HG03135 (cell line): Measurements from ENCODE around the gene MYRFL.

Experiments used
- ATAC-seq: cut with Tn5 transposase; IDR thresholded peaks from one replicate; pipeline ENCODE4 v1.9.1; 2021; ENCODE audit warnings: mild to moderate bottlenecking, moderate library complexity; ENCODE audit not compliant: unreplicated experiment

MYRFL gene

GRCh38 chr12:69896653-69897381, 71.8 kb downstream of the MYRFL start:
- ATAC-seq: no peak

GRCh38 chr12:69897744-69898143, 72.7 kb downstream of the MYRFL start:
- no peak for ATAC-seq

- no peak for ATAC-seq
Observed at GRCh38 chr12:69898236-69898635, 73.2 kb downstream of the MYRFL start.

- ATAC-seq: peak; percentile 61
Observed at GRCh38 chr12:69900720-69901131, 75.7 kb downstream of the MYRFL start.

- ATAC-seq: no peak
Observed at GRCh38 chr12:69901221-69901905, 76.3 kb downstream of the MYRFL start.

GRCh38 chr12:69903548-69903947, 78.5 kb downstream of the MYRFL start:
- ATAC-seq: no peak

GRCh38 chr12:69904777-69905176, 79.8 kb downstream of the MYRFL start:
- ATAC-seq: no peak

GRCh38 chr12:69905801-69906200, 80.8 kb downstream of the MYRFL start:
- no peak for ATAC-seq

- ATAC-seq: peak; percentile 78
Observed at GRCh38 chr12:69906411-69907216, 81.6 kb downstream of the MYRFL start.

- ATAC-seq: no peak
Observed at GRCh38 chr12:69908203-69908602, 83.2 kb downstream of the MYRFL start.

GRCh38 chr12:69910694-69911093, 85.7 kb downstream of the MYRFL start:
- no peak for ATAC-seq

GRCh38 chr12:69913526-69913925, 88.5 kb downstream of the MYRFL start:
- ATAC-seq: no peak

GRCh38 chr12:69915964-69916363, 90.9 kb downstream of the MYRFL start:
- no peak for ATAC-seq

GRCh38 chr12:69916544-69917235, 91.7 kb downstream of the MYRFL start:
- no peak for ATAC-seq

- no peak for ATAC-seq
Observed at GRCh38 chr12:69918287-69918686, 93.3 kb downstream of the MYRFL start.

GRCh38 chr12:69919495-69919894, 94.5 kb downstream of the MYRFL start:
- no peak for ATAC-seq

- no peak for ATAC-seq
Observed at GRCh38 chr12:69921831-69922230, 96.8 kb downstream of the MYRFL start.

- no peak for ATAC-seq
Observed at GRCh38 chr12:69922999-69923398, 98.0 kb downstream of the MYRFL start.

GRCh38 chr12:69925291-69925690, 100.3 kb downstream of the MYRFL start:
- no peak for ATAC-seq

- ATAC-seq: no peak
Observed at GRCh38 chr12:69927164-69927563, 102.1 kb downstream of the MYRFL start.

GRCh38 chr12:69929125-69929524, 104.1 kb downstream of the MYRFL start:
- ATAC-seq: no peak
